Testis (tissue), 3 donors: ENCODE data around the gene NAGPA. TPM values are rescaled to one million over a fixed set of nuclear protein-coding genes. Genes with fewer than 3 reads are reported as not detected.

Experiments
- DNase-seq: peaks from one replicate; pipeline ENCODE4 v3.0.0-alpha.2; 2019
- H3K27ac ChIP-seq, 2 donors: fragments of 200-600 bp; sonication (generic); one replicate each; pipeline ENCODE4 v1.5.1; 2019
- H3K27me3 ChIP-seq: fragments of 200-600 bp; sonication (generic); one replicate; pipeline ENCODE4 v1.5.1; 2019
- H3K36me3 ChIP-seq: fragments of 200-600 bp; sonication (generic); one replicate; pipeline ENCODE4 v1.5.1; 2017; ENCODE audit warnings: low read depth; ENCODE audit errors: missing control alignments
- H3K4me1 ChIP-seq: fragments of 200-600 bp; sonication (generic); one replicate; pipeline ENCODE4 v1.5.1; 2019
- H3K4me3 ChIP-seq, 2 donors: fragments of 200-600 bp; sonication (generic); one replicate each; pipeline ENCODE4 v1.5.1; 2017 to 2019
- H3K9me3 ChIP-seq: fragments of 200-600 bp; sonication (generic); one replicate; pipeline ENCODE4 v1.5.1; 2017
- POLR2A ChIP-seq: fragments of 450-650 bp; IDR thresholded peaks from one replicate; pipeline ENCODE4 v1.6.1; 2017; ENCODE audit warnings: antibody characterized with exemption, mild to moderate bottlenecking, moderate library complexity
- WGBS, 2 donors: methylation state at CpG; one replicate each; pipeline ENCODE4 v1.1.5; 2018; 5-methylcytosine and 5-hydroxymethylcytosine counted together
- intact Hi-C: fragments of 100-400 bp; cut with DNase I; formaldehyde crosslinking; loops from one replicate; pipeline ENCODE4 v1.15.1; 2023; ENCODE audit warnings: low total_unique reads
- polyA plus RNA-seq: library from polyadenylated mRNA; stranded (reverse); fragments of 350-450 nt; fragmentation: Illumina TruSeq; extraction: RNeasy Lipid Tissue Mini Kit (QIAGEN cat#74804); gene quantifications from one replicate; pipeline ENCODE4 v1.2.3, GENCODE V29; 2014; ENCODE audit warnings: low read depth, low replicate concordance; ENCODE audit not compliant: insufficient read depth
- total RNA-seq, 2 donors: library from RNA; depleted of rRNA; stranded (reverse); fragments of >200 nt; gene quantifications; one replicate each; pipeline ENCODE4 v1.2.3, GENCODE V29; 2016
- TF ChIP-seq, protein P1 (sequence below), 3 experiments: fragments of 450-650 bp in 2 of 3; fragments of 200-600 bp in 1 of 3; sonication (generic) in 1 of 3; IDR thresholded peaks; one replicate each; pipeline ENCODE4 v1.5.1; 2016 to 2019; ENCODE audit warnings: antibody characterized with exemption in 3 of 3, mild to moderate bottlenecking in 2 of 3, moderate library complexity in 1 of 3

The NAGPA gene
- total and polyA plus RNA-seq, 3 donors from 2014 or later = 11.4 to 39.0 (median 38.7) TPM

DNA sequence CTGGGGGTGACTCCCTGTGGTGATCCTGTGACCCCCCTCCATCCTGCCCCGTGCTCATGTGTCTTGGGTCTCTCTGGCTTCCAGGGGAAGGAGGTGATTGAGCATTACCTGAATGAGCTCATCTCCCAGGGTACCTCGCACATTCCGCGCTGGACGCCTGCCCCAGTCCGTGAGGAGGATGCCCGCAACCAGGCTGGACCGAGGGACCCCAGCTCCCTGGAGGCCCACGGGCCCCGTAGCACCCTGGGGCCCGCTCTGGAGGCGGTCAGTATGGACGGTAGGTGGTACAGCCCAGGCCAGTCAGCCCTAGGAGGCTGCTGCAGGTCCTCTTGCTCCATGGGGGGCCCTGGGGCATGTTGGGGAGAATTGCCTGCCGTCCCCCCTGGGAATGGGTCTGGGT is 42.0 kb downstream of the NAGPA start:
- no peaks in the 10 kb centered on the region for H3K36me3 ChIP-seq
- intact Hi-C loops = no loop called here
- DNase-seq = no peak
- TF ChIP-seq POLR2A = no peak
- TF ChIP-seq, protein P1, sequence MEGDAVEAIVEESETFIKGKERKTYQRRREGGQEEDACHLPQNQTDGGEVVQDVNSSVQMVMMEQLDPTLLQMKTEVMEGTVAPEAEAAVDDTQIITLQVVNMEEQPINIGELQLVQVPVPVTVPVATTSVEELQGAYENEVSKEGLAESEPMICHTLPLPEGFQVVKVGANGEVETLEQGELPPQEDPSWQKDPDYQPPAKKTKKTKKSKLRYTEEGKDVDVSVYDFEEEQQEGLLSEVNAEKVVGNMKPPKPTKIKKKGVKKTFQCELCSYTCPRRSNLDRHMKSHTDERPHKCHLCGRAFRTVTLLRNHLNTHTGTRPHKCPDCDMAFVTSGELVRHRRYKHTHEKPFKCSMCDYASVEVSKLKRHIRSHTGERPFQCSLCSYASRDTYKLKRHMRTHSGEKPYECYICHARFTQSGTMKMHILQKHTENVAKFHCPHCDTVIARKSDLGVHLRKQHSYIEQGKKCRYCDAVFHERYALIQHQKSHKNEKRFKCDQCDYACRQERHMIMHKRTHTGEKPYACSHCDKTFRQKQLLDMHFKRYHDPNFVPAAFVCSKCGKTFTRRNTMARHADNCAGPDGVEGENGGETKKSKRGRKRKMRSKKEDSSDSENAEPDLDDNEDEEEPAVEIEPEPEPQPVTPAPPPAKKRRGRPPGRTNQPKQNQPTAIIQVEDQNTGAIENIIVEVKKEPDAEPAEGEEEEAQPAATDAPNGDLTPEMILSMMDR (IDR thresholded peaks at IDR 0.05) = no peak
- H3K27me3 ChIP-seq = no peaks in the 10 kb centered on the region
- no peak overlapping the region for H3K27ac ChIP-seq
- H3K9me3 ChIP-seq = no peaks in the 10 kb centered on the region
- no peak overlapping the region for H3K4me3 ChIP-seq
- H3K4me1 ChIP-seq = no peaks in the 10 kb centered on the region
- WGBS, 2 donors = 91% methylated on average over 13 of the region's 14 CpGs; no CpG with 5 or more reads in 1 of the 2 donors

DNA sequence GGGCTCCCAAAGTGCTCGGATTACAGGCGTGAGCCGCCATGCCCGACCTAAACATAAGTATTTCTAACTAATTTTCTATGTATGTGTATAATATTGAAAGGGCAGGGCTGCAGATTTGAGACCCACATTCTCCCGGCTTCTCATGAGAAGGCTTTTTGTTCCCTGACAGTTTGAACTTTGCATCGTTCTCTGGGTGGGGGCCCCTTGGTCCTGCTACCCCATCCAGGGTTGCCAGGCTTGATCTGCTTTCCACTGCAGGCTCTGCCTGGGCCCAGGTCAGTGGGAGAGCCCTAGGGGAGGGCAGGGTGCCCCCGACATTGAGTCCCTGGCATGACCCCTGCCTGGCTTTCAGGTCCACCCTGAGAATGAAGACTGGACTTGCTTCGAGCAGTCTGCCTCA is 43.3 kb downstream of the NAGPA start:
- Histone ChIP-seq H3K27me3 (no peaks in the 10 kb centered on the region), H3K9me3 (no peaks in the 10 kb centered on the region), H3K27ac (no peak overlapping the region), H3K36me3 (no peaks in the 10 kb centered on the region), H3K4me3 (no peak overlapping the region), H3K4me1 (no peaks in the 10 kb centered on the region)
- TF ChIP-seq POLR2A = no peak
- TF ChIP-seq, protein P1 (IDR thresholded peaks at IDR 0.05) = no peak
- WGBS, 2 donors = 81 to 83% methylated on average over 6 to 8 of the region's 8 CpGs
- no peak for DNase-seq
- intact Hi-C loops = no loop called here

DNA sequence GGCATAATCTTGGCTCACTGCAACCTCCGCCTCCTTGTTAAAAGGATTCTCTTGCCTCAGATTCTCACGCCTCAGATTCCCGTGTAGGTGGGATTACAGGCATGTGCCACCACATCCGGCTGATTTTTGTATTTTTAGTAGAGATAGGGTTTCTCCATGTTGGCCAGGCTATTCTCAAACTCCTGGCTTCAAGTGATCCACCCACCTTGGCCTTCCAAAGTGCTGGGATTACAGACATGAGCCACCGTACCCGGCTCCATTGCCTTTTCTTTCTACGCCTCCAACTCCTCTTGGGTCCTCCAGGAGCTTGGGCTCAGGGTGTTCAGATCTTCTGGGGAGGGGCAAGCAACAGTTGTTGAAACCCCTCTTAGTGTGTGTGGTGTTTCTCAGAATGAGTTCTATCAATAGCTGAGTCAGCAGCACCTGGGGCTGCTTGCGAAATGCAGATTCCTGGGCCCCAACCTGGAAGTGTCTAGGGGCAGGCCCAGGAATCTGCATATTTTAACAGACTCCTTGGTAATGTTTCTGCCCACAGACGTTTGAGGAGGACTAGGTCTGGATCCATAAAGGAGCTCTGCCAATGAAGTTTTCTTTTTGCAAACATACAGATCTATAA is 44.2 kb downstream of the NAGPA start:
- Histone ChIP-seq H3K27ac (no peak overlapping the region), H3K27me3 (no peaks in the 10 kb centered on the region), H3K9me3 (no peaks in the 10 kb centered on the region), H3K4me3 (no peak overlapping the region), H3K4me1 (no peaks in the 10 kb centered on the region), H3K36me3 (no peaks in the 10 kb centered on the region)
- TF ChIP-seq, protein P1 (IDR thresholded peaks at IDR 0.05) = no peak
- TF ChIP-seq POLR2A = no peak
- WGBS, 2 donors = 78 to 84% methylated on average over 9 of the region's 9 CpGs
- no peak for DNase-seq
- intact Hi-C loops = no loop called here

DNA sequence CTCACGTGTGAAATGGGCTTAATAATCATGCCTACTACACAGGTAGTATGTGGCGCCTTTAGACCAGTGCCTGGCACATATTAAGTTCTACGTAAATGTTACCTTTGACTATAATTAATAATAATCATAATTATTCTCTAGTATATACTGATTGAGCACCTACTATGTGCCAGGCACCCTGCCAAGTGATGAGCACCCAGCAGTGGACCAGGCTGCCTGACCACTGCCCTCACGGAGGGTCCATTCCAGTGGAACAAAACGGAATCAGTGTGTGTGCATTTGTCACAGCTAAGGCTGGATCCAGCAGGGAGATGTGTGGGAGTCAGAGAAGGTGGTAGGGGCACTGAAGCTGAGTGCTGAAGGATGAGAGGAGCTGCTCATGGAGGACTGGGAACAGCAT is 45.1 kb downstream of the NAGPA start:
- no peaks in the 10 kb centered on the region for H3K27me3 ChIP-seq
- no peak for DNase-seq
- H3K4me3 ChIP-seq = no peak overlapping the region
- TF ChIP-seq, protein P1 (IDR thresholded peaks at IDR 0.05) = no peak
- no peak for TF ChIP-seq POLR2A
- intact Hi-C loops = no loop called here
- H3K27ac ChIP-seq = no peak overlapping the region
- H3K9me3 ChIP-seq = no peaks in the 10 kb centered on the region
- no peaks in the 10 kb centered on the region for H3K4me1 ChIP-seq
- WGBS, 2 donors = 68 to 87% methylated on average over 5 of the region's 5 CpGs
- no peaks in the 10 kb centered on the region for H3K36me3 ChIP-seq
